IPS-18c (cell line): ENCODE data around the gene BACH2.
"Not testable (repeated sequence)": the region's sequence is repeated elsewhere in the genome, so short reads cannot be mapped to it uniquely, and the experiment has no call there.

ENCODE experiments used
- H3K4me3 ChIP-seq: 2 replicates; pipeline ENCODE4 v1.7.0; 2013; ENCODE audit warnings: low read depth, mild to moderate bottlenecking, low read length, moderate library complexity; ENCODE audit not compliant: insufficient read depth
- H3K9me3 ChIP-seq: one replicate; pipeline ENCODE4 v1.6.1; 2013; ENCODE audit warnings: mild to moderate bottlenecking, low read length, moderate library complexity; ENCODE audit not compliant: control insufficient read depth, insufficient read depth

BACH2 gene

GRCh38 chr6:90040931-90041330 is 255.7 kb downstream of the BACH2 start:
- no peaks in the 10 kb centered on the region for H3K9me3 ChIP-seq

GRCh38 chr6:90039911-90040310 is 256.7 kb downstream of the BACH2 start:
- H3K4me3 ChIP-seq: no peak overlapping the region
- no peaks in the 10 kb centered on the region for H3K9me3 ChIP-seq

More at GRCh38 chr6:90040931-90041330, 255.7 kb downstream of the BACH2 start:
- H3K4me3 ChIP-seq: no peak overlapping the region

- Histone ChIP-seq H3K4me3 (no peak overlapping the region), H3K9me3 (no peaks in the 10 kb centered on the region)
These were observed 257.5 kb downstream of the BACH2 start for GRCh38 chr6:90038961-90039653.

GRCh38 chr6:90036963-90037362 is 259.7 kb downstream of the BACH2 start:
- H3K4me3 ChIP-seq: no peak overlapping the region
- no peaks in the 10 kb centered on the region for H3K9me3 ChIP-seq

- no peaks in the 10 kb centered on the region for H3K9me3 ChIP-seq
- H3K4me3 ChIP-seq: no peak overlapping the region
These were observed 261.5 kb downstream of the BACH2 start for GRCh38 chr6:90035047-90035723.

DNA sequence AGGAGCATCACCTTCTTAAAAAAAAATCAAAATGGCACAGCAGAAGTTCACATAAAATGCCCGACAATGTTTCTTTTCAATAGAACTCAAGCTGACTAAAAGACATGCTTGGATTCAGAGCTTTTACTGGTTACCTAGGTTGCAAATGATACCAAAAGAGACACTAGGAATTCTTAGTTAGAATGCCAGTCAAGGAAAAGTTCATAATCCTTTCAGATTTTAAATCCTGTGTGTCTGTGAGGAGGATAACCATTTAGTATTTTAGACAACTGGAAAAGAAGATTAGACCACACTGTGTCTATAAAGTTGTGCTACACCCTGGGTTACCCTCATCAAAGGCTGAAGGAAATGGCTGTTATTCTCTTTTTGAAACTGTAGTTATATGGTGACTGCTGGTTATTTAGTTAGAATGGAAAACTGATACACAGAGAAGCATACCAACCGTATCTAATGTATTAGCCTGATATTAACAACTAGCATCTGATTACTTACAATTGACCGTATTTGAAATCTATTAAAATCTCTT is 262.8 kb downstream of the BACH2 start:
- H3K9me3 ChIP-seq: peaks cover 2% of the 10 kb centered on the region
- H3K4me3 ChIP-seq: no peak overlapping the region

DNA sequence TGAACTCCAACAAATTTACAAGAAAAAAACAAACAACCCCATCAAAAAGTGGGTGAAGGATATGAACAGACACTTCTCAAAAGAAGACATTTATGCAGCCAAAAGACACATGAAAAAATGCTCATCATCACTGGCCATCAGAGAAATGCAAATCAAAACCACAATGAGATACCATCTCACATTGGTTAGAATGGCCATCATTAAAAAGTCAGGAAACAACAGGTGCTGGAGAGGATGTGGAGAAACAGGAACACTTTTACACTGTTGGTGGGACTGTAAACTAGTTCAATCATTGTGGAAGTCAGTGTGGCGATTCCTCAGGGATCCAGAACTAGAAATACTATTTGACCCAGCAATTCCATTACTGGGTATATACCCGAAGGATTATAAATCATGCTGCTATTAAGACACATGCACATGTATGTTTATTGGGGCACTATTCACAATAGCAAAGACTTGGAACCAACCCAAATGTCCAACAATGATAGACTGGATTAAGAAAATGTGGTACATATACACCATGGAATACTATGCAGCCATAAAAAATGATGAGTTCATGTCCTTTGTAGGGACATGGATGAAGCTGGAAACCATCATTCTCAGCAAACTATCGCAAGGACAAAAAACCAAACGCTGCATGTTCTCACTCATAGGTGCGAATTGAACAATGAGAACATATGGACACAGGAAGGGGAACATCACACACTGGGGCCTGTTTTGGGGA is 264.0 kb downstream of the BACH2 start:
- H3K9me3 ChIP-seq, H3K4me3 ChIP-seq: not testable (repeated sequence)

- no peak overlapping the region for H3K4me3 ChIP-seq
These were observed 267.5 kb downstream of the BACH2 start for GRCh38 chr6:90028995-90029635.

GRCh38 chr6:90028066-90028778 is 268.4 kb downstream of the BACH2 start:
- no peak overlapping the region for H3K4me3 ChIP-seq
- H3K9me3 ChIP-seq: peaks cover 2% of the 10 kb centered on the region

More at GRCh38 chr6:90028995-90029635, 267.5 kb downstream of the BACH2 start:
- H3K9me3 ChIP-seq: peaks cover 2% of the 10 kb centered on the region

DNA sequence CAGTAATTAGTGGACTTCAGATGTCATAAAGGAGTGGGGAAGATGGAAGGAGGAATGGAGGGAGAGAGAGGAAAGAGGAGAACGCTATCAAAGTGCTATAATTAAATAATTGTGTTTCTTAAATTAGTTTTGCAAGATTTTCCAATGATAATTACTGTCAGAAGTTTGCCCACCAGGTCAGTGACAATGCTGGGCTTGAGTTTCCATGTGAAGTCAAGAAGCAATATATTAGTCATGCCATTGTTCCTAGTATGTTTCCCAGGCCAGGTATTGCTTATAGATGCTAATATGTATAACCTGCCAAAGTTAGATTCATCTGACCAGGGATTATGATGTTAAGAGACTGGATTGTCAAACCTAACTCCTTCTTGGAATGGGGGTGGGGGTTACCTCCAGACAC is 270.4 kb downstream of the BACH2 start:
- Histone ChIP-seq H3K4me3 (no peak overlapping the region), H3K9me3 (peaks cover 2% of the 10 kb centered on the region)

DNA sequence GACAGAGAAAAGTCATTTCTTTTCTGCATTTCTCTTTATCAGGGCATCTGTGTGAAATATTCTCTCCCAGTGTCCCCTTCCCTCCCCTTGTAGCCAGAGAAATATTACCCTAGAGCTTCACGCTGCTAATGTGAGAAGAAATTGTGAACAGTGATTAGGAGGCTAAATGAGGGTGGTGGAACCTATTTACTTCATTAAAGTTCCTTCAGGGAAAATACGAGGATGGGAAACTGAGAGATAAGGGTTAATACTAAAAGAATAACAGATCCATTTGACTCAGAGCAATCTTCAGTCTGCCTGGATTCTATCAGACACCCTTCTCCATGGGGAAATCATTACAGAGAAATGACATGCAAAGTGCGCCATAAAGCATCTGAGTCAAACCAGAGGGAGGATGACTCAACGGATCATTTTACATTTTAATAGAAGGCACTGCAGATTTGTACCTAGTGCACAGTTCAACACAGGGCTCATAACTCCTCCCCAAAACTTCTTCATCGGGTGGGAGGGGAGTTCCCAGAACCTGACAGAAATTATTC is 271.1 kb downstream of the BACH2 start:
- H3K4me3 ChIP-seq: no peak overlapping the region
- H3K9me3 ChIP-seq: peaks cover 2% of the 10 kb centered on the region

DNA sequence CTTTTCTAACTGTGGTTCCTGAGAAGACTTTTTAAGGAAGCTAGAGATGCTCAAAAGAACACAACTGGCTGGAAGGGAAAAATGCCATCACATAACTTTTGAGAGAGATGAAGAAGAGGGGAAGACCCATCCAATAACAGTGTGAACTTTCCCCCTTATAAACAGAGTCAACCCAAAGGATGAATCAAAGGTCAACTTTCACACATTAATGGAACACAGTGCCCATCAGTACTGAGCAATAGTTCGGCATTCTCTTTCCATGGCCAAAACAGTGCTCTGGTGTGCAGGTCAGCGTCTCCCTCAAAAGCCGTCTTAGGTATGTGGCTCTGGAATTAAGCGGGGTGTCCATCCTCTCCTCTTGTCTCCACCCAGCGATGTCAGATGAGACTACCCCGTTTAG is 272.0 kb downstream of the BACH2 start:
- H3K9me3 ChIP-seq: peaks cover 2% of the 10 kb centered on the region

DNA sequence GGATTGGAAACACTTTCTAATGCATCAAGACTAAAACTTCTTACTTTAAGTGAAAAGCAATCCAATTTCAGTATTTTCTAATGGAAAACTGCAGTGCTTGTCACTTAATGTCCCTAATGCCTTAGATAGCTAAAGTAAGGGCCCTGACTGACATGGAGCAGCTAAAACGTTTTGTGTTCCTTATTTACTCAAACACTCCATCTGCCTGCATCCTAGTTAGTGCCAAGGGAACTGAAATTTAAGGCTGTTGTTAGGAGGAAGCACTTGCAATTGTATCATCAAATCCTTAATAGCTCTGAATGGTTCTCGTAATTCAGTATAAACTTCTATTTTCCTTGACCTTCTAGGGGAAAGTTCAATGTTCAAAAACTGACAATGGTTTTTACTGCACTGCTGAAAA is 274.9 kb downstream of the BACH2 start:
- no peaks in the 10 kb centered on the region for H3K9me3 ChIP-seq
- H3K4me3 ChIP-seq: no peak overlapping the region

More for the DNA sequence above, 272.0 kb downstream of the BACH2 start:
- no peak overlapping the region for H3K4me3 ChIP-seq

DNA sequence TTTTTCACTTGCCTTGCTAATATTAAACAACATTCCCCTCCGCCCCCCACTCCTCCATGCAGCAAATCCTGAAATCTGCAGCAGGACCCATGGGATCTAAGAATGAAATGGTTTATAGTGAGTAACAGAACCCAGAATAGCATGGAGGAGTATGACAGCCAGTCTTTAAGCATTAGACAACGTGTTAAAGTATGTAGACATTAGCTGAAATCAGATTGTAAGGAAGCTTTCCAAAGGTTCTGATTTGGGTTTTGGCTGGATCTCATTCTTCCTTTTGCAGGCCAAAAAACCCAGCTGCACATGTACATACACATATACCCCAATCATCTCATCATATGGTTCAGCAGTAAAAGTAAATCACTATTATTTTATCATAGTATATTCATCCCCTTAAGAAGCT is 275.9 kb downstream of the BACH2 start:
- Histone ChIP-seq H3K9me3 (no peaks in the 10 kb centered on the region), H3K4me3 (no peak overlapping the region)

- Histone ChIP-seq H3K4me3 (no peak overlapping the region), H3K9me3 (no peaks in the 10 kb centered on the region)
These were observed 277.4 kb downstream of the BACH2 start for GRCh38 chr6:90019216-90019615.

DNA sequence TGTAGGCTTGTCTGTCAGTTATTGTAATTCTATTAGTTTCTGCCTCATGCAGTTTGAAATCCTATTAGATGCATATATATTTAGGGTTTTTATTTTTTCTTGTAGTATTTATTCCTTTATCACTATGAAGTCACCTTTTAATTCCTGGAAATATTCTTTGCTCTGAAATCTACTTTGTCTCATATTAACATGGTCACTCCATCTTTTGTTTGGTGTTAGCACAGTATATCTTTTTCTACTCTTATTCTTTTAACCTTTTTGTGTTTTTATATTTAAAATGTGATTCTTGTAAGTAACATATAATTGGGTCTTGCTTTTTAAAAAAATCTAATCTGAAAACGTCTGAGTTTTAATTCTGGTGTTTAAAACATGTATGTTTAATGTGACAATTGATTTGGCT is 280.8 kb downstream of the BACH2 start:
- no peak overlapping the region for H3K4me3 ChIP-seq
- no peaks in the 10 kb centered on the region for H3K9me3 ChIP-seq
